GM12878 (cell line): ENCODE measurements around the gene KRTAP24-1. TPM values are rescaled to one million over a fixed set of nuclear protein-coding genes. Genes with fewer than 3 reads are reported as not detected.

ENCODE experiments used
- ATAC-seq: fragments of 200-7000 bp; cut with Tn5 transposase; 3 replicates; pipeline ENCODE4 v1.9.1; 2020; ENCODE audit warnings: mild to moderate bottlenecking, moderate library complexity
- BruUV-seq: library from RNA; stranded (reverse); fragments of 400-500 nt; replicated peaks from 2 replicates; lab custom pipeline; 2021; lab: Mats Ljungman, UMichigan
- CTCF ChIA-PET: fragments of 300-600 bp; sonication (Branson Sonifier 250); formaldehyde crosslinking; extraction: SDS; loops from one replicate; lab custom pipeline; 2021; ENCODE audit warnings: inconsistent platforms; lab: Yijun Ruan, JAX
- POLR2A ChIA-PET: fragments of 350-600 bp; formaldehyde crosslinking; extraction: SDS; loops from one replicate; lab custom pipeline; 2021; ENCODE audit warnings: inconsistent platforms; lab: Charles Lee
- RAD21 ChIA-PET: fragments of 300-600 bp; sonication (Branson Sonifier 250); formaldehyde crosslinking; loops from one replicate; lab custom pipeline; 2023; ENCODE audit warnings: antibody characterized with exemption; ENCODE audit not compliant: unreplicated experiment; lab: Charles Lee
- SMC1A ChIA-PET: fragments of 300-600 bp; sonication (Branson Sonifier 250); formaldehyde crosslinking; loops from one replicate; lab custom pipeline; 2023; ENCODE audit not compliant: unreplicated experiment, uncharacterized antibody; lab: Charles Lee
- DNase-seq: peaks from one replicate; pipeline ENCODE4 v3.0.0-alpha.2; 2011; ENCODE audit warnings: low read depth, low spot score
- FAIRE-seq: peaks from 3 replicates; lab custom pipeline; 2011; peaks lifted over from hg19 to GRCh38; lab: Jason Lieb, UNC
- H2AFZ ChIP-seq: 2 replicates; pipeline ENCODE4 v1.6.0; 2011; ENCODE audit warnings: low read depth, low read length, control low read depth; ENCODE audit not compliant: control insufficient read depth
- H3K27ac ChIP-seq: 2 replicates; pipeline ENCODE4 v1.5.1; 2011; ENCODE audit warnings: control low read depth; ENCODE audit not compliant: control insufficient read depth, insufficient read depth
- H3K27me3 ChIP-seq, 2 experiments: replicated peaks in 1 of 2; 2 replicates each; pipeline versions ENCODE4 v1.6.0 to v1.6.1; 2011; ENCODE audit warnings: low read length in 1 of 2; ENCODE audit not compliant: control insufficient read depth in 2 of 2, insufficient read depth in 2 of 2
- H3K36me3 ChIP-seq, 2 experiments: 2 replicates each; pipeline ENCODE4 v1.5.1; 2011; ENCODE audit warnings: low read length in 1 of 2; ENCODE audit not compliant: control insufficient read depth in 2 of 2, insufficient read depth in 2 of 2
- H3K4me1 ChIP-seq: 2 replicates; pipeline ENCODE4 v1.6.1; 2011; ENCODE audit warnings: mild to moderate bottlenecking, low read length, moderate library complexity, mixed read lengths; ENCODE audit not compliant: control insufficient read depth, insufficient read depth
- H3K4me2 ChIP-seq: 2 replicates; pipeline ENCODE4 v1.6.0; 2011; ENCODE audit warnings: control low read depth; ENCODE audit not compliant: control insufficient read depth, insufficient read depth
- H3K4me3 ChIP-seq: fragments of 200-600 bp; sonication (generic); 2 replicates; pipeline ENCODE4 v1.5.1; 2016
- H3K79me2 ChIP-seq: 2 replicates; pipeline ENCODE4 v1.6.0; 2011; ENCODE audit warnings: low read length; ENCODE audit not compliant: control insufficient read depth, insufficient read depth
- H3K9ac ChIP-seq: 2 replicates; pipeline ENCODE4 v1.8.0; 2011; ENCODE audit warnings: low read length, control low read depth, mixed read lengths; ENCODE audit not compliant: control insufficient read depth, insufficient read depth
- H3K9me3 ChIP-seq: replicated peaks from 3 replicates; pipeline ENCODE4 v1.5.1; 2011; ENCODE audit warnings: mild to moderate bottlenecking, low read length; ENCODE audit not compliant: control insufficient read depth, insufficient read depth
- H4K20me1 ChIP-seq: 2 replicates; pipeline ENCODE4 v1.6.0; 2011; ENCODE audit not compliant: control insufficient read depth, insufficient read depth
- CHD2 ChIP-seq: IDR thresholded peaks from 2 replicates; pipeline ENCODE4 v1.6.1; 2011; ENCODE audit warnings: low read depth, low read length, improper control_type of control experiment, borderline replicate concordance
- EGR1 ChIP-seq, 2 experiments: IDR thresholded peaks; 1 replicate in 1 of 2; 2 replicates in 1 of 2; pipeline ENCODE4 v1.6.1; 2011 to 2012; ENCODE audit warnings: low read depth in 2 of 2, low read length in 2 of 2, borderline replicate concordance in 1 of 2, mild to moderate bottlenecking in 1 of 2, moderate library complexity in 1 of 2
- EP300 ChIP-seq, 2 experiments: fragments of 150-350 bp in 1 of 2; IDR thresholded peaks; 2 replicates each; pipeline ENCODE4 v1.6.1; 2011 to 2012; ENCODE audit warnings: low read depth in 2 of 2, low read length in 2 of 2, borderline replicate concordance in 1 of 2, improper control_type of control experiment in 1 of 2, inconsistent platforms in 1 of 2; ENCODE audit not compliant: control insufficient read depth in 1 of 2
- EZH2 ChIP-seq: IDR thresholded peaks from 2 replicates; pipeline ENCODE4 v1.6.1; 2012; ENCODE audit warnings: low read depth, mild to moderate bottlenecking, control low read depth, inconsistent platforms, low read length, borderline replicate concordance; ENCODE audit not compliant: control insufficient read depth
- IKZF2 ChIP-seq, 2 experiments: fragments of 450-650 bp; IDR thresholded peaks; 2 replicates each; pipeline ENCODE4 v1.6.1; 2017; ENCODE audit warnings: mild to moderate bottlenecking in 2 of 2, moderate library complexity in 2 of 2
- LARP7 ChIP-seq: fragments of 450-650 bp; IDR thresholded peaks from 2 replicates; pipeline ENCODE4 v1.6.1; 2017; ENCODE audit warnings: mild to moderate bottlenecking
- ZNF207 ChIP-seq: fragments of 450-650 bp; IDR thresholded peaks from 2 replicates; pipeline ENCODE4 v1.6.1; 2014; ENCODE audit warnings: antibody characterized with exemption, mild to moderate bottlenecking, borderline replicate concordance
- ZNF592 ChIP-seq: fragments of 450-650 bp; IDR thresholded peaks from 2 replicates; pipeline ENCODE4 v1.6.1; 2017; ENCODE audit warnings: mild to moderate bottlenecking, moderate library complexity
- WGBS: methylation state at CpG from one replicate; pipeline ENCODE4 v1.1.6; 2016; ENCODE audit warnings: low lambda C conversion rate; ENCODE audit not compliant: insufficient replicate concordance, insufficient coverage; ENCODE audit errors: missing lambda C conversion rate; 5-methylcytosine and 5-hydroxymethylcytosine counted together
- in situ Hi-C: fragments of 300-500 bp; cut with MboI; formaldehyde crosslinking; loops from 9 replicates; pipeline ENCODE4 v1.14.3; 2018; ENCODE audit warnings: mixed read lengths
- intact Hi-C: fragments of 100-400 bp; cut with micrococcal nuclease; formaldehyde crosslinking; loops from one replicate; pipeline ENCODE4 v1.14.2; 2022; ENCODE audit not compliant: unreplicated experiment
- polyA plus RNA-seq, 11 experiments: library from polyadenylated mRNA; depleted of rRNA in 4 of 11; unstranded in 6 of 11; stranded (reverse) in 5 of 11; fragments of >200 nt; fragmentation: Nextera tagmentation in 4 of 11; fragmentation: Illumina TruSeq in 1 of 11; extraction: Ambion mirVana in 4 of 11; extraction: Trizol in 1 of 11; gene quantifications; 1 replicate in 1 of 11; 2 replicates in 10 of 11; pipeline versions ENCODE4 v1.2.1 to v1.2.3, GENCODE V29; 2011 to 2016; ENCODE audit warnings: inconsistent platforms in 2 of 11, missing spikeins in 2 of 11, low read depth in 1 of 11
- total RNA-seq, 4 experiments: library from RNA; depleted of rRNA in 3 of 4; stranded (reverse); fragments of >200 nt in 3 of 4; fragmentation: Illumina TruSeq in 1 of 4; extraction: Trizol in 1 of 4; gene quantifications; 2 replicates each; pipeline versions ENCODE4 v1.2.1 to v1.2.3, GENCODE V29; 2013 to 2021

KRTAP24-1 gene
- total and polyA plus RNA-seq, 10 of the 15 experiments (the other 5 are each of a cell fraction or from before 2014, with no cell fraction given) = not detected

- no peaks in the 10 kb centered on the region for H3K4me1 ChIP-seq
- no peak overlapping the region for H3K4me3 ChIP-seq
- in situ Hi-C loops (no loop called here), intact Hi-C loops (no loop called here)
- H3K27ac ChIP-seq = no peak overlapping the region
- no peak overlapping the region for H3K9ac ChIP-seq
- WGBS = 7% methylated on average over 1 of the region's 1 CpG
- no peaks in the 10 kb centered on the region for H4K20me1 ChIP-seq
- H2AFZ ChIP-seq = no peak overlapping the region
- TF ChIP-seq ZNF592 (no peak), ZNF207 (no peak), EGR1 (IDR thresholded peaks at IDR 0.05; ENCODE audit: borderline replicate concordance in 1 of 2, low read depth in 2 of 2, low read length in 2 of 2) (no peak), EZH2 (no peak), LARP7 (no peak), CHD2 (no peak), IKZF2 (IDR thresholded peaks at IDR 0.05) (no peak), EP300 (IDR thresholded peaks at IDR 0.05; ENCODE audit: borderline replicate concordance in 1 of 2, control insufficient read depth in 1 of 2, low read depth in 2 of 2, low read length in 2 of 2) (no peak)
- DNase-seq (no peak), ATAC-seq (no peak), FAIRE-seq (no peak)
- CTCF ChIA-PET = no interaction called here
- no peaks in the 10 kb centered on the region for H3K79me2 ChIP-seq
- H3K36me3 ChIP-seq = no peaks in the 10 kb centered on the region
- SMC1A ChIA-PET = no interaction called here
- H3K27me3 ChIP-seq = no peaks in the 10 kb centered on the region
- RAD21 ChIA-PET = no interaction called here
- no TSS peak for BruUV-seq
- POLR2A ChIA-PET = no interaction called here
- H3K9me3 ChIP-seq = no peaks in the 10 kb centered on the region
- H3K4me2 ChIP-seq = no peak overlapping the region
Measured at GRCh38 chr21:30305136-30305535, 22.4 kb upstream of the KRTAP24-1 start.
